HG03280 (cell line): ENCODE results near the gene APOLD1.
"Not testable (repeated sequence)": the region's sequence is repeated elsewhere in the genome, so short reads cannot be mapped to it uniquely, and the experiment has no call there.

Source experiments
- ATAC-seq: cut with Tn5 transposase; IDR thresholded peaks from one replicate; pipeline ENCODE4 v1.9.1; 2021; ENCODE audit warnings: mild to moderate bottlenecking, moderate library complexity; ENCODE audit not compliant: unreplicated experiment

Gene APOLD1

GRCh38 chr12:12839003-12839395 lies 53.5 kb downstream of the APOLD1 start:
- ATAC-seq, result no peak

DNA sequence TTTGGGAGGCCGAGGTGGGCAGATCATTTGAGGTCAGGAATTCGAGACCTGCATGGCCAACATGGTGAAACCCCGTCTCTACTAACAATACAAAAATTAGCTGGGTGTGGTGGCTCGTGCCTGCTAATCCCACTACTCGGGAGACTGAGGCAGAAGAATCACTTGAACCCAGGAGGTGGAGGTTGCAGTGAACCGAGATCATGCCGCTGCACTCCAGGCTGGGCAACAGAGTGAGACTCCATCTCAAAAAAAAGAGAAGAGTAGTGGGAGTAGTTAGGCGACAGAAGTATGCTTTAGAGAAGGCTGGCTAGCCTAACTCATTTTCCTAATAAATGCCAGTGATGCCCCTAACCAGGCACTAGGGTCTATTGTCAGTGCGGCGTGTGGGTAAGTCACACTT lies 54.0 kb downstream of the APOLD1 start:
- ATAC-seq, result not testable (repeated sequence)

DNA sequence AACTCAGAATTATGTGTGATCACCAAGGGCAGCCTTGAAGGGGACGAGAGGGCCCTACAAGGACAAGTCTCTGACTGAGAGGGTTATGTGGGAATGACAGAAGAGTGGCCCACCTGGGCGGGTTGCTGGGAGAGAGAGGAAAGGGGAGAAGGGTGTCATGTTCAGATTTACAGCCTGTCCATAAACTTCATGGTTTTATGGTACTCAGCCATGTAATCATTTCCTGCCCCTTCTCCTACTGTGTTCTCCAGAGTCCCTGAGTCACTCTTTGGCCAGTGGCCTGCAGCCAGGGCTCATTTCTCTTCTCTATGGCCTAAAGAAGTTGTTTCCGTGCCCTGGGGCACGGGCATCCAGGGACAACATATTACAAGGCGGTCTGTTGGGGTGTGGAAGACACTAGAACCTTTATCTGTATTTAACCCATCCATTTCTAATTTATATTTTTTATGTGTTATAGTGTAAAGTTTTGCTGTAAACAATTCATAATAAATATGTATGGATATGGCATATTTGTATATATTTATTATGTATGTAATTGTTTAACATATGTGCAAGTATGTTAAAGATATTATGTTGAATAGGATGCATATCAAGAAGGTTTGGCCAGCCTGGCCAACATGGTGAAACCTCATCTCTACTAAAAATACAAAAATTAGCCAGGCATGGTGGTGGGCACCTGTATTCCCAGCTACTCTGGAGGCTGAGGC lies 54.6 kb downstream of the APOLD1 start:
- ATAC-seq, result no peak

DNA sequence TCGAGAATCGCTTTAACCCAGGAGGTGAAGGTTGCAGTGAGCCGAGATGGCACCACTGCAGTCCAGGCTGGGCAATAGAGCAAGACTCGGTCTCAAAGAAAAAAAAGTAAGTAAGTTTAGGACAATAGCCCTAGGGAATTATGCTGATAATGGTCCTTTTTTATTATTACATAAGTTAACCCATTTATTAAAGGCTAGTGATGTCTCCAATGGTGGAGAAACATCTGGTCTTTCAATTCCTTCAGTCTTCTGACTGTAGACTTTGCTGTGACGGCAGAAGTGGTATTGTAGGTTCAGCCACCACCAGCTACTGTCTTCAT lies 55.1 kb downstream of the APOLD1 start:
- ATAC-seq, result no peak
